Spinal cord (tissue), 10 donors: Measurements from ENCODE around the gene ROBO2. TPM values are rescaled to one million over a fixed set of nuclear protein-coding genes. Genes with fewer than 3 reads are reported as not detected.

Source experiments
- DNase-seq, 6 donors: peaks; one replicate each; pipeline versions ENCODE4 v3.0.0 to v3.0.0-alpha.2; 2013 to 2015; ENCODE audit warnings: low spot score in 6 of 6, low read depth in 4 of 6
- H3K27ac ChIP-seq: one replicate; pipeline ENCODE4 v1.5.1; 2013; ENCODE audit warnings: low read depth, low read length, control low read depth
- H3K27me3 ChIP-seq: one replicate; pipeline ENCODE4 v1.6.1; 2013; ENCODE audit warnings: low read length; ENCODE audit not compliant: control insufficient read depth, insufficient read depth
- H3K36me3 ChIP-seq: one replicate; pipeline ENCODE4 v1.6.1; 2013; ENCODE audit warnings: low read length; ENCODE audit not compliant: control insufficient read depth, insufficient read depth
- H3K4me1 ChIP-seq: one replicate; pipeline ENCODE4 v1.6.1; 2013; ENCODE audit warnings: low read length; ENCODE audit not compliant: control insufficient read depth, insufficient read depth
- H3K4me3 ChIP-seq: one replicate; pipeline ENCODE4 v1.5.1; 2013; ENCODE audit warnings: low read depth, low read length, control low read depth
- H3K9me3 ChIP-seq: one replicate; pipeline ENCODE4 v1.6.1; 2013; ENCODE audit warnings: low read length; ENCODE audit not compliant: control insufficient read depth, insufficient read depth
- WGBS: methylation state at CpG from one replicate; pipeline ENCODE4 v1.1.5; 2013; ENCODE audit warnings: missing lambda C conversion rate; ENCODE audit not compliant: insufficient coverage; 5-methylcytosine and 5-hydroxymethylcytosine counted together
- polyA plus RNA-seq, 2 donors: library from polyadenylated mRNA; unstranded; fragments of 120-200 nt; gene quantifications; one replicate each; pipeline ENCODE4 v1.2.1, GENCODE V29; 2013; ENCODE audit not compliant: insufficient read length in 2 of 2
- total RNA-seq, 2 donors: library from RNA; depleted of rRNA in 1 of 2; stranded (reverse); fragments of 120-200 nt in 1 of 2; fragments of >200 nt in 1 of 2; gene quantifications; one replicate each; pipeline versions ENCODE4 v1.2.3 to v1.2.4, GENCODE V29; 2013 to 2014
- donor health status: healthy.

The ROBO2 gene
- total and polyA plus RNA-seq, 4 donors: 75.0 to 196 (median 114) TPM

GRCh38 chr3:77091809-77092208, 51.9 kb downstream of the ROBO2 start:
- Histone ChIP-seq H3K9me3 (no peaks in the 10 kb centered on the region), H3K4me1 (no peaks in the 10 kb centered on the region), H3K4me3 (no peak overlapping the region), H3K36me3 (no peaks in the 10 kb centered on the region), H3K27me3 (no peaks in the 10 kb centered on the region), H3K27ac (no peak overlapping the region)
- no peak for DNase-seq
- no CpG with 5 or more reads among the region's 5 CpGs for WGBS

GRCh38 chr3:77093101-77093500, 53.2 kb downstream of the ROBO2 start:
- Histone ChIP-seq H3K27me3 (no peaks in the 10 kb centered on the region), H3K36me3 (peaks cover 3% of the 10 kb centered on the region), H3K4me3 (no peak overlapping the region), H3K27ac (no peak overlapping the region), H3K4me1 (no peaks in the 10 kb centered on the region), H3K9me3 (no peaks in the 10 kb centered on the region)
- WGBS: no CpG with 5 or more reads among the region's 2 CpGs
- DNase-seq: no peak

- no peak overlapping the region for H3K27ac ChIP-seq
- 100% methylated on average over 1 of the region's 1 CpG for WGBS
- H3K4me1 ChIP-seq: no peaks in the 10 kb centered on the region
- H3K27me3 ChIP-seq: no peaks in the 10 kb centered on the region
- H3K36me3 ChIP-seq: peaks cover 12% of the 10 kb centered on the region
- H3K4me3 ChIP-seq: no peak overlapping the region
- no peaks in the 10 kb centered on the region for H3K9me3 ChIP-seq
- DNase-seq: no peak
Observed at GRCh38 chr3:77096145-77096544, 56.2 kb downstream of the ROBO2 start.

GRCh38 chr3:77096966-77097890, 57.3 kb downstream of the ROBO2 start:
- WGBS: 97% methylated on average over 6 of the region's 12 CpGs
- DNase-seq: no peak

GRCh38 chr3:77102951-77103769, 63.3 kb downstream of the ROBO2 start:
- no peak overlapping the region for H3K4me3 ChIP-seq
- no peaks in the 10 kb centered on the region for H3K9me3 ChIP-seq
- H3K27ac ChIP-seq: no peak overlapping the region
- peaks cover 9% of the 10 kb centered on the region for H3K36me3 ChIP-seq
- peak in 2 of 6 donors; percentile 28 to 45 for DNase-seq
- H3K27me3 ChIP-seq: no peaks in the 10 kb centered on the region
- H3K4me1 ChIP-seq: no peaks in the 10 kb centered on the region
- 70% methylated on average over 4 of the region's 6 CpGs for WGBS

More at GRCh38 chr3:77096966-77097890, 57.3 kb downstream of the ROBO2 start:
- Histone ChIP-seq H3K27me3 (no peaks in the 10 kb centered on the region), H3K4me1 (no peaks in the 10 kb centered on the region), H3K27ac (no peak overlapping the region), H3K9me3 (no peaks in the 10 kb centered on the region), H3K36me3 (peaks cover 12% of the 10 kb centered on the region), H3K4me3 (no peak overlapping the region)

- no peaks in the 10 kb centered on the region for H3K4me1 ChIP-seq
- no peaks in the 10 kb centered on the region for H3K9me3 ChIP-seq
- WGBS: no CpG with 5 or more reads among the region's 2 CpGs
- DNase-seq: no peak
- no peaks in the 10 kb centered on the region for H3K36me3 ChIP-seq
- no peaks in the 10 kb centered on the region for H3K27me3 ChIP-seq
- no peak overlapping the region for H3K4me3 ChIP-seq
- no peak overlapping the region for H3K27ac ChIP-seq
Observed at GRCh38 chr3:77122652-77123051, 82.8 kb downstream of the ROBO2 start.

GRCh38 chr3:77125966-77126365, 86.1 kb downstream of the ROBO2 start:
- Histone ChIP-seq H3K27ac (no peak overlapping the region), H3K4me1 (no peaks in the 10 kb centered on the region), H3K9me3 (no peaks in the 10 kb centered on the region), H3K27me3 (no peaks in the 10 kb centered on the region), H3K36me3 (no peaks in the 10 kb centered on the region), H3K4me3 (no peak overlapping the region)
- no peak for DNase-seq
- no CpG with 5 or more reads among the region's 3 CpGs for WGBS

GRCh38 chr3:77134769-77135168, 94.9 kb downstream of the ROBO2 start:
- no peaks in the 10 kb centered on the region for H3K36me3 ChIP-seq
- no peaks in the 10 kb centered on the region for H3K9me3 ChIP-seq
- H3K27ac ChIP-seq: no peak overlapping the region
- 65% methylated on average over 8 of the region's 12 CpGs for WGBS
- no peak overlapping the region for H3K4me3 ChIP-seq
- H3K4me1 ChIP-seq: no peaks in the 10 kb centered on the region
- peak in 1 of 6 donors; percentile 48 for DNase-seq
- no peaks in the 10 kb centered on the region for H3K27me3 ChIP-seq

GRCh38 chr3:77137559-77137958, 97.7 kb downstream of the ROBO2 start:
- Histone ChIP-seq H3K4me3 (no peak overlapping the region), H3K27ac (no peak overlapping the region), H3K4me1 (no peaks in the 10 kb centered on the region), H3K36me3 (no peaks in the 10 kb centered on the region), H3K27me3 (no peaks in the 10 kb centered on the region), H3K9me3 (no peaks in the 10 kb centered on the region)
- 92% methylated on average over 4 of the region's 5 CpGs for WGBS
- DNase-seq: no peak
